Measurements from ENCODE around the gene YBEY. TPM values are rescaled to one million over a fixed set of nuclear protein-coding genes. Genes with fewer than 3 reads are reported as not detected.

The YBEY gene
- total RNA-seq, 1 donor from 2014 or later: 20.4 TPM

- Histone ChIP-seq H3K9me3 (no peaks in the 10 kb centered on the region), H3K4me1 (no peaks in the 10 kb centered on the region), H3K27me3 (ENCODE audit: low read depth) (no peaks in the 10 kb centered on the region), H3K27ac (no peak overlapping the region), H3K36me3 (peaks cover 99% of the 10 kb centered on the region), H3K4me3 (no peak overlapping the region)
- TF ChIP-seq CTCF (IDR thresholded peaks at IDR 0.05): no peak
- intact Hi-C loops (cut with DNase I): no loop called here
- ATAC-seq (no peak), DNase-seq (no peak)
Measured at GRCh38 chr21:46248827-46249226, 37.3 kb upstream of the YBEY start.

GRCh38 chr21:46250146-46250725 is 35.9 kb upstream of the YBEY start:
- no peak for DNase-seq
- Histone ChIP-seq H3K4me1 (no peaks in the 10 kb centered on the region), H3K36me3 (peaks cover 99% of the 10 kb centered on the region), H3K27ac (no peak overlapping the region), H3K4me3 (no peak overlapping the region), H3K27me3 (ENCODE audit: low read depth) (no peaks in the 10 kb centered on the region), H3K9me3 (no peaks in the 10 kb centered on the region)
- no peak for ATAC-seq
- TF ChIP-seq CTCF (IDR thresholded peaks at IDR 0.05): no peak
- intact Hi-C loops (cut with DNase I): no loop called here

GRCh38 chr21:46252840-46253239 is 33.3 kb upstream of the YBEY start:
- Histone ChIP-seq H3K36me3 (peaks cover 100% of the 10 kb centered on the region), H3K4me1 (no peaks in the 10 kb centered on the region), H3K27ac (no peak overlapping the region), H3K27me3 (ENCODE audit: low read depth) (no peaks in the 10 kb centered on the region), H3K4me3 (no peak overlapping the region), H3K9me3 (no peaks in the 10 kb centered on the region)
- ATAC-seq (no peak), DNase-seq (no peak)
- intact Hi-C loops (cut with DNase I): no loop called here
- TF ChIP-seq CTCF (IDR thresholded peaks at IDR 0.05): no peak

GRCh38 chr21:46253610-46254124 is 32.5 kb upstream of the YBEY start:
- H3K27me3 ChIP-seq (ENCODE audit: low read depth): no peaks in the 10 kb centered on the region
- peaks cover 100% of the 10 kb centered on the region for H3K36me3 ChIP-seq
- H3K4me1 ChIP-seq: no peaks in the 10 kb centered on the region
- ATAC-seq (no peak), DNase-seq (no peak)
- H3K4me3 ChIP-seq: no peak overlapping the region
- TF ChIP-seq CTCF (IDR thresholded peaks at IDR 0.05): no peak
- H3K9me3 ChIP-seq: no peaks in the 10 kb centered on the region
- no peak overlapping the region for H3K27ac ChIP-seq
- intact Hi-C loops (cut with DNase I): no loop called here

DNA sequence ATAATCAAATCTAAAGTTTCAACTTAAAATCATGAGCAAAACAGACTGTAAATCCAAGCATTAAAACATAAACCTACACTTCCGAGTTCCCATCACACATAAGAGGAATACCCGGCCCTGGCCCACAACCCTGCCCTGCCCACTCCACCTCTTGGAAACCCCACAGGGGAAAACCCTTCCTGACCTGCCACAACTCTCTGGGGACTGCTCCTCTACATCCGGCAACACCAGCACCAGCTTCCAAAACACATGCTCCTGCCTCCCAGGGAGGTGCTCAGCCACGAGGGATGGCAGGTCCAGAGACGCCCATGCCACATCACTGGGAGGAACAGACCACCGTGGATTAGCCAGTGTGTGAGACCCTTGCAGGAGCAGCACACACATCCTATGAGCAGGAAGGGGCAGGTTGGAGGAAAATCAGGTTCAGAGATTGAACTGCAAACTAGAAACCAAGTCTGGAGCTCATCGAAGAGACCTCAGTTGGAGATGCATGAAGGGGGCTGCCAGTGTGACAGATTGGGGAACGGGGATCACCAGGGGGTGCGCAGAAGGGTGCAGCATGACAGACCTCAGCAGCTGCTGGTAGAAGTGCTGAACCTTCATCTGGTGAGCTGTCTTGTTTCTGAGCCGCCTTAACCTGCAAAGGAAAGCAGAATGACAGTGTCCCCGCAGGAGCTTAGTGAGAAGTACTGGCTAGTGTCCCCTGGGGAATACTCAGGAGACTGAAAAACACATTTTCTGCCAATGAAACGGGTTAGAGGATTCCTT is 31.8 kb upstream of the YBEY start:
- DNase-seq: no peak
- no peaks in the 10 kb centered on the region for H3K4me1 ChIP-seq
- H3K36me3 ChIP-seq: peaks cover 100% of the 10 kb centered on the region
- no peak for ATAC-seq
- H3K27me3 ChIP-seq (ENCODE audit: low read depth): no peaks in the 10 kb centered on the region
- no peak for TF ChIP-seq CTCF (IDR thresholded peaks at IDR 0.05)
- no peaks in the 10 kb centered on the region for H3K9me3 ChIP-seq
- H3K27ac ChIP-seq: no peak overlapping the region
- intact Hi-C loops (cut with DNase I): no loop called here
- H3K4me3 ChIP-seq: no peak overlapping the region

All from lower lobe of right lung (tissue), 2 donors.